ENCODE results near the gene SIRT4. TPM values are rescaled to one million over a fixed set of nuclear protein-coding genes. Genes with fewer than 3 reads are reported as not detected.
A peak's percentile ranks its signal among the peaks of the same experiment; 100 is the strongest.

The SIRT4 gene
- total RNA-seq, 1 donor, result 1.1 TPM

DNA sequence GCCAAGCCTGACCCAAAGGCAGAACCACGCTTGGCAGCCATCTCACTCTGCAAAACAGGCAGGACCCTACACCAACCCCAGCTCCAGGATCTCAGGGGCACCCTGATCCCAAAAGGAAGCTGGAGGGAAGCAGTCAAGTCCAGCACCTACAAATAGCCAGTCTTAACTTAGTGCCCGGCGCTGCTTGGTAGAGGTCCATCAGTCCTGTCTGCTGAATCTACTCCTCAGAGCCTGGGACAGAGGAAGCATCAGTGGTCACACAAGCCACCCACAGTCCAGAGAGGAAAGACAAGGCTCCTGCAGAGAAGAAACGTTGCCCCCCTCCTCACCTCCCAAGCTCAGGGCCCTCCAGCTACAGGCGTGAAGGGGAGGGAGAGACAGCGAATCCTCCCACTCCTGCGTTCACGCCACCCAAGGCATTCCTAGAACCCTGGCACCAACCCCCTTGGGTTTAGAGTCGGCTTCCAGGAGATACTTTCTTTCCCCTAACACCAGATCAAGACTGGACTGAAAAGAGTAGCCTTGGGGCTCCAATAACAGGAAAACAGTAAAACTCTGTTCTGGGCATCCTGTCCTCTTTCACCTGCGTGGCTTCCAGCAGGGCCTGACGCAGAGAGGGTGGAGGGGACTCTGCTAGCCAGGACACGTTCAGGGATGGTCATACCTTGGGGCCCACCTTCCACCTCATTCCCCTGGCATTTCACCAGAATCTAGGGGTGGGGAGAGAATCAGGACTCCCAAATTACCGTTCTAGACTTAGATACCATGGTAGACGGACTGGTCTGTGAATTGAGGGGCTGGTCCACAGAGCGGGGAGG is 37.8 kb upstream of the SIRT4 start:
- no peak for DNase-seq (ENCODE audit: insufficient read length, low spot score, missing footprints)
- Histone ChIP-seq H3K27me3 (ENCODE audit: insufficient read depth, low read length) (no peaks in the 10 kb centered on the region), H3K4me3 (ENCODE audit: insufficient read depth, low read length) (peak overlapping the region; percentile 83), H2AFZ (ENCODE audit: low read length) (no peak overlapping the region), H4K20me1 (ENCODE audit: insufficient read depth, low read length) (peaks cover 37% of the 10 kb centered on the region), H3K9me3 (ENCODE audit: low read depth, low read length) (no peaks in the 10 kb centered on the region), H3K4me1 (ENCODE audit: insufficient read depth, low read length) (peaks cover 32% of the 10 kb centered on the region), H3K4me2 (ENCODE audit: insufficient read depth, low read length) (peak overlapping the region; percentile 94), H3K79me2 (ENCODE audit: insufficient read depth, low read length) (peaks cover 62% of the 10 kb centered on the region), H3K27ac (ENCODE audit: low read depth, low read length) (peak overlapping the region; percentile 47), H3K36me3 (ENCODE audit: insufficient read depth, low read length) (no peaks in the 10 kb centered on the region)
- TF ChIP-seq, protein P1, sequence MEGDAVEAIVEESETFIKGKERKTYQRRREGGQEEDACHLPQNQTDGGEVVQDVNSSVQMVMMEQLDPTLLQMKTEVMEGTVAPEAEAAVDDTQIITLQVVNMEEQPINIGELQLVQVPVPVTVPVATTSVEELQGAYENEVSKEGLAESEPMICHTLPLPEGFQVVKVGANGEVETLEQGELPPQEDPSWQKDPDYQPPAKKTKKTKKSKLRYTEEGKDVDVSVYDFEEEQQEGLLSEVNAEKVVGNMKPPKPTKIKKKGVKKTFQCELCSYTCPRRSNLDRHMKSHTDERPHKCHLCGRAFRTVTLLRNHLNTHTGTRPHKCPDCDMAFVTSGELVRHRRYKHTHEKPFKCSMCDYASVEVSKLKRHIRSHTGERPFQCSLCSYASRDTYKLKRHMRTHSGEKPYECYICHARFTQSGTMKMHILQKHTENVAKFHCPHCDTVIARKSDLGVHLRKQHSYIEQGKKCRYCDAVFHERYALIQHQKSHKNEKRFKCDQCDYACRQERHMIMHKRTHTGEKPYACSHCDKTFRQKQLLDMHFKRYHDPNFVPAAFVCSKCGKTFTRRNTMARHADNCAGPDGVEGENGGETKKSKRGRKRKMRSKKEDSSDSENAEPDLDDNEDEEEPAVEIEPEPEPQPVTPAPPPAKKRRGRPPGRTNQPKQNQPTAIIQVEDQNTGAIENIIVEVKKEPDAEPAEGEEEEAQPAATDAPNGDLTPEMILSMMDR (IDR thresholded peaks at IDR 0.05; ENCODE audit: extremely low read depth, low read depth, low read length), result no peak

- DNase-seq (ENCODE audit: insufficient read length, low spot score, missing footprints), result no peak
- H3K4me3 ChIP-seq (ENCODE audit: insufficient read depth, low read length), result peak overlapping the region; percentile 83
- no peak overlapping the region for H2AFZ ChIP-seq (ENCODE audit: low read length)
- peaks cover 30% of the 10 kb centered on the region for H4K20me1 ChIP-seq (ENCODE audit: insufficient read depth, low read length)
- H3K9me3 ChIP-seq (ENCODE audit: low read depth, low read length), result no peaks in the 10 kb centered on the region
- H3K79me2 ChIP-seq (ENCODE audit: insufficient read depth, low read length), result peaks cover 55% of the 10 kb centered on the region
- no peaks in the 10 kb centered on the region for H3K36me3 ChIP-seq (ENCODE audit: insufficient read depth, low read length)
- H3K27me3 ChIP-seq (ENCODE audit: insufficient read depth, low read length), result no peaks in the 10 kb centered on the region
- peak overlapping the region; percentile 47 for H3K27ac ChIP-seq (ENCODE audit: low read depth, low read length)
- TF ChIP-seq, protein P1 (IDR thresholded peaks at IDR 0.05; ENCODE audit: extremely low read depth, low read depth, low read length), result no peak
- H3K4me1 ChIP-seq (ENCODE audit: insufficient read depth, low read length), result peaks cover 25% of the 10 kb centered on the region
- peak overlapping the region; percentile 94 for H3K4me2 ChIP-seq (ENCODE audit: insufficient read depth, low read length)
Measured at GRCh38 chr12:120264904-120265472, 37.1 kb upstream of the SIRT4 start.

DNA sequence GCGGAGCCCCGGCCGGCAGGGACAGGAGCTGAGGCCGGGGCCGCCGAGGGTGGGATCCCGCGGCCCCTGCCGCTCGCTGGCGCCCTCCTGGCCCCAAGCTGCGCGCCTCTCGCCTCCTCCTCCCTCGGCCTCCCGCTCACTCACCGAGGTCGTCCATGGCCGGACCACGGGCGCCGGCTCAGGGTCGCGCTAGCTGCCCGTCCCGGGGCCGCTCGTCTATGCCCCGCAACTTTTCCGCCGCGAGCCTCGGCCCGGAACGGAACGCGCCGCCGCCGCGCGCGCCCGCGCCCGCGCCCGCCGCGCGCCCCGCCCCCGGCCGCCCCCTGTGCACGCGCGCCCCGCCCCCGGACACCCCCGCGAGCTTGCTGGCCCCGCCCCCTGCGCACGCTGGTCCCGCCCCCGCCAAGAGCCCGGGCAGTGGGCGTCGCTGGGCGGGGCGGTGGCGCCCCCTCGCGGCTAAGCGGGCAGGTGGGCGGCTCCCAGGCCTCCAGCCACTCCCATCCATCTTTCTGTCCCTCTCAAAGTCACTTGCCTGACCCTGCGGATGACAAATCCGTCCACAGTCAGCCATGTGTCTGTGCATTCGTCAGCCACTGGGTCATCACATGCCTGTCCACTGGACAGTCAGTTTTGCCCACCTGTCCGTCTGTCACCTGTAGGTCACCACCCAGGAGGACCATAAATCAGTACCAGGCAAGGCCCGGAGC is 36.5 kb upstream of the SIRT4 start, which contains the start of gene PXN:
Gene PXN, minus strand, starts transcription at position 258 of the 707 bp plus-strand sequence. Its CDS starts 101 bp downstream, at position 157.
- TF ChIP-seq, protein P1 (IDR thresholded peaks at IDR 0.05; ENCODE audit: extremely low read depth, low read depth, low read length), result peak; percentile 58
- H4K20me1 ChIP-seq (ENCODE audit: insufficient read depth, low read length), result peaks cover 29% of the 10 kb centered on the region
- peak within 1 kb of the TSS; percentile 94 for H3K4me2 ChIP-seq (ENCODE audit: insufficient read depth, low read length)
- peak; percentile 97 for DNase-seq (ENCODE audit: insufficient read length, low spot score, missing footprints)
- H3K27ac ChIP-seq (ENCODE audit: low read depth, low read length), result peak within 1 kb of the TSS; percentile 47
- peaks cover 25% of the 10 kb centered on the region for H3K4me1 ChIP-seq (ENCODE audit: insufficient read depth, low read length)
- H3K4me3 ChIP-seq (ENCODE audit: insufficient read depth, low read length), result peak within 1 kb of the TSS; percentile 83
- H3K9me3 ChIP-seq (ENCODE audit: low read depth, low read length), result no peaks in the 10 kb centered on the region
- H2AFZ ChIP-seq (ENCODE audit: low read length), result peak within 1 kb of the TSS; percentile 44
- H3K27me3 ChIP-seq (ENCODE audit: insufficient read depth, low read length), result no peaks in the 10 kb centered on the region
- peaks cover 49% of the 10 kb centered on the region for H3K79me2 ChIP-seq (ENCODE audit: insufficient read depth, low read length)
- no peaks in the 10 kb centered on the region for H3K36me3 ChIP-seq (ENCODE audit: insufficient read depth, low read length)
